GM18873 (cell line): ENCODE results near the gene STOML3.

Experiments
- ATAC-seq: cut with Tn5 transposase; IDR thresholded peaks from one replicate; pipeline ENCODE4 v1.9.1; 2021; ENCODE audit warnings: mild to moderate bottlenecking, moderate library complexity, moderate number of reproducible peaks; ENCODE audit not compliant: unreplicated experiment, low FRiP score

STOML3 gene

GRCh38 chr13:38993381-38993780, 2.8 kb upstream of the STOML3 start:
- no peak for ATAC-seq

GRCh38 chr13:38981096-38981495, 9.5 kb downstream of the STOML3 start:
- no peak for ATAC-seq

- no peak for ATAC-seq
Observed at GRCh38 chr13:38980750-38981078, 9.9 kb downstream of the STOML3 start.

GRCh38 chr13:38979891-38980749, 10.5 kb downstream of the STOML3 start:
- no peak for ATAC-seq

- ATAC-seq, result no peak
Observed at GRCh38 chr13:38970380-38971051, 20.1 kb downstream of the STOML3 start.

DNA sequence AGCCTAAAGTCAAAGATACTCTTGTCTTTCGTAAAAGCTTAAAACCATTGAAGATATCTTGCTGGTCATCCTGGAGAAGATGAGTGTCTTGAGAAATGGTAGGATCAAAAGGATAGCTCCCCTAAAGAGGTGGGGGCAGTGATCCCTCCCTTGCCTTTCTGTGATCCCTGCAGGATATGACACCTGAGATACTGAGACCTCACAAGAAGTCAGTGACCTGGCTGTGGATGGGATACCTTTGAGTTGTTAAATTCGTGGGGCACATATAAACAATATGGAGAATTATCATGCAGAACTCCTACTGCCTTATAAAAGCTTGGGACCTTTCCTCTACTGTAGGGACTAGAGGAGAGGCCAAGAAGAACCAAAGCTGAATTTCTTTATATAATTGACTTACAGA, 21.4 kb downstream of the STOML3 start:
- ATAC-seq, result no peak

- no peak for ATAC-seq
Observed at GRCh38 chr13:38967446-38967845, 23.2 kb downstream of the STOML3 start.

DNA sequence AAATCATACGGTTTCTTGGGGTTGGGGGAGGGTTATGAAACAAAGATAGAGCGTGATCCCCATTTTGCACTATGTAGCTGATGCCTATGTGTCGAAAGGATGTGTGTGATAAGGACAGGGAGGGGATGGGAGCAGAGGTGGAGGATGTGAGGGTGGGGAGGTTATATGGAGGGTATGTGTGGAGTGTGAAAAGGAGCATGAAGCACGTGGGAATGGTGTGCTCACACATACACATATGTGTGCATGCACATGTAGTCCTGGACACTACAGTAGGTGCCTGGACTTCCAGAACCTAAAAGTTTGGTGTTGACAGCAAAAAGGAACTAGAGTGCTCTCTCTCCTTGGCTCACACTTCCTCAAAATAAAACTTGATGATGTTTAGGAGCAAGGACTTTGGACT, 25.4 kb downstream of the STOML3 start:
- no peak for ATAC-seq

GRCh38 chr13:38960175-38960574, 30.5 kb downstream of the STOML3 start:
- no peak for ATAC-seq

GRCh38 chr13:38957794-38958592, 32.6 kb downstream of the STOML3 start:
- ATAC-seq, result no peak

DNA sequence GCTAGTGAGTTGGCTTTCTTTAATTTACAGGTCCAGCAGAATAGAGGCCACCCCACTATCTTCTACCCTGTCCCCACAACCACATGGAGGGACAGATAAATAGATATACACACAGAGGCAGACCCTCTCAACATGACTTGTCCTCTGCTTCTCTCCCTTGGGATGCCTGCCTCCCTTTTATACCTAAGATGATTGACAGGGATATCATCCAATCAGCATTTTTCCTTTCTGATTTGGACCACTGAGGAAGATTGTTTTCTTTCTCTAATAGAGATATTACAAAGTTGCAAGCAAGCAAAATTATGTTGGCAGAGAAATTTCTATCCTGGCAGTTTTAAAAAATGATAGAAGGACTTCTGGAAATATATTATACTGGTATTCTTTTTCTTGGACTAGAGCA, 35.8 kb downstream of the STOML3 start:
- ATAC-seq, result no peak

DNA sequence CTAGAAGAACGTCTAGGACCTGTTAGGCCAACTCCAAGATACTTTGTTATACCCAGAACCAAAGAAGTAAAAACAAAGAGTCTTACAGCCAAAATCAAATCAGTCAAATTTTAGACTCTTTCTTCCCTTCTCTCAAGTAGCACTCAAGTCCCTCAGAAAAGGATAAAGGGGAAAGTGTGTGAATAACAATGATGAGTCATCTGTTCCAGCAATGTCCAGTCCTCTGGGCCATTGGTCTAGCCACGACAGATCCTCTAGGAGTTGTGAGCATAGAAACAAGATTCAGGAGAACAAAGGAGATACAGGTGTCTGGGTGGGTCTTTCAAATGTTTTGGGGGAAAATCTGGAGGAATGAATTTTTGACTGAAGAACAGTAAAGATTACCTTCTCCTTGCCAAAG, 36.3 kb downstream of the STOML3 start:
- ATAC-seq, result no peak

GRCh38 chr13:38952827-38953226, 37.8 kb downstream of the STOML3 start:
- ATAC-seq, result no peak

DNA sequence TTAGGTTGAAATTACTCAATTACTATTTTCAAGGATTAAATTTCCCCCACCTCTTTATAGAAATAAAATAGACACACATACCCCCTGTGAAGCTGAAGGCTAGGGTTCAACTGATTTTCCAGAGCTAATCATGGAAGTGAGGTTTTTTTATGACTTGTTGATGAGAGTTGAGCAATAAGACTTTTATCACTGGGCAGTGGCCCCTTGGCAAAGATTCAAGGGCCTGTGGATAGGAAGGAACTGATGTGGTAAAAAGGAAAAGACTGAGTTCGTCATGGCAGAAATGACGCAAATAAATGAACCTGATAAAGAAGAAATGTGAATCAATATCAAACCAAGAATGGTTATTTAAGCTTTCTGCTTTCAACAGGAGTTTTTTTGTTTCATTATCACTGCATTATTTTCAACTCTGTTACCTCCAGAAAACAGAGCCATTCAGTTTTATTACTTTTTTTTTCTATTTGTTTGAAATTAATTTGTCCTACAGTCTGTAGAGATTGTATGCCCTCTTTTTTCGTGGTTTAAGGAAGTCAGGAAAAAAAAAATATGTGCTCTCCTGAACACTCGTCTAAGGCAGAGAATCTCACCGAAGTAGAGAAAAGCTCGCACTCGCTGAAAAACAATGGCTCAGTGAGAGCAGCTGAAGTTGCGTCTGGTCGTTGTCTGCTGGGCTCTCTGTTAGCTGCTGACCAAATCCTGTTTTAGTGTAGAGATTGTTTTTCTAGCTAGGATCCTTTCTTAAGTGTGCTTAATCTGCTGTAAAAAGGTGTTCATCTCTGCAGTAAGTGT, 38.9 kb downstream of the STOML3 start:
- ATAC-seq, result no peak

DNA sequence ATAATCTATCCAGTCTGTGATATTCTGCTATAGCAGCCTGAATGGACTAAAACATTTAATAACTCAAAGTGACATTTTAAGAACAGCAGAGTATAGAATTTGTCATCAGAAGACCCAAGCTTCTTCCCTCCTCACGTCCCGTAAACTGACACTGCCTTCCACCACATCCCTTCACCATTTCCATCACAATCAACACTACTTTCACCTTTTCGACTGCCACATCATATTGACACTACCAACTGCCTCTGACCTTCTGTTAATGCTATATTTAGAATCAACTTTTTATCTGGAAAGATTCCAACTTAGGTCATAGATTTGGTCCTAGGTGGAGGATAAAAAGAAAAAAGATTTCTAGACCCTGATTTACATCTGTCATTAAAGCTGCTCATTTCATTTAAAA, 39.6 kb downstream of the STOML3 start:
- ATAC-seq, result no peak

DNA sequence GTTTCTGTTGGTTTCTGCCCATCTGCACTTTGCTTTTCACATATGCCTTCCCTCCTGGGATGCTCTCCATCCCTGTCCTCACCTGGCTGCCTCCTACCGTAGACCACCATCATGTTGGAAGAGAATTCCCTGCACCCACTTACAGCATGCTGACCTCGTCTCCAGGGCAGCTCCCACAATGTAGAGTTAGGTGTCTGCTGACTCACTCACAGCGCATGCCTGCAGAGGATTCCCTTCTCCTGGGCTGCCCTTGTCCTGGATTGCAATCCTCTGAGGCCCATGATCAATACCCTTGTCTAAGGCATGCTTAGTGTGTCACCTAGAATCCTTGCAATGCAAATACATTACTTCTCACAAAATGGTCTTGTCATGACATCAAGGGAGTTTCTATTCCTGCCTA, 43.6 kb downstream of the STOML3 start:
- ATAC-seq, result no peak

DNA sequence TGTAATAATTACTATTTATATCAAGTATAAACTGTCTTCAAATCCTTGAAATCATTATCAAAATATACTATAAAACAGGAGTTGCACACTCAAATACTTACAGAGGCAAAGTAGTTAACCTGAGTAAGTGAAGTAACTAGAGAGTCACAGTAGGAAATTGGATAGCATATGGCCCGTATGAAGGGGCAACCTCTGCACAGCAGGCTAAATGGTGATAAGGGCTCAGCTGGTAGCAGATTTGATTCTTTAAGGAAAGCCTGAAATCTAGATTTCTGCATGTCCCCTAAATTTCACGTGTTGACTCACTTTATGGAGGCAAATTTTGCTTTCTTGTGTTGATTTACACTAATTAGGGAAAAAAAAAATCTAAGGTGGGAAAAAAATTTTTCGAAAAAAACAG, 46.4 kb downstream of the STOML3 start:
- ATAC-seq, result no peak

DNA sequence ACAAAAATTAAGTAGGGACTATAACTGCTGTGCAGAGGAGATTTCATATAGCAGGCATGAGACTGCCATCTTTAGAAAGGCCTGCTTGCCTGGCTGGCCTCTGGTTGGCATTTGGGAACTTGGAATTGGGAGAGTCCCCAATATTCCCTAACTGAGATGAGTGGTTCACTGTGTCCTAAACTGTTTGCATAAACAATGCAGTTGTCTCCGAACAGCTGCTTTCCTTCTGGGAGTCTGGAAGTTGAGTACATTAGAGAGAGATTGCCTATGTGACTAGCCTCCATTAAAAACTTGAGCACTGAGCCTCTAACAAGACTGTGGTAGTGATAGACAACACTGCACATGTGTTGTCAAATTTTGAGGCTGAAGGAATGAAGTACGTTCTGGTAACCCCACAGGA, 47.4 kb downstream of the STOML3 start:
- ATAC-seq, result no peak

GRCh38 chr13:38941353-38941945, 49.2 kb downstream of the STOML3 start:
- ATAC-seq, result no peak

GRCh38 chr13:38933786-38934185, 56.8 kb downstream of the STOML3 start:
- ATAC-seq, result no peak
